ENCODE data around the gene IFT20. TPM values are rescaled to one million over a fixed set of nuclear protein-coding genes. Genes with fewer than 3 reads are reported as not detected.

The IFT20 gene
- total and polyA plus RNA-seq, 2 donors (not counting 3 experiments of a cell fraction or from before 2014, with no cell fraction given), result 26.5 to 45.0 TPM

DNA sequence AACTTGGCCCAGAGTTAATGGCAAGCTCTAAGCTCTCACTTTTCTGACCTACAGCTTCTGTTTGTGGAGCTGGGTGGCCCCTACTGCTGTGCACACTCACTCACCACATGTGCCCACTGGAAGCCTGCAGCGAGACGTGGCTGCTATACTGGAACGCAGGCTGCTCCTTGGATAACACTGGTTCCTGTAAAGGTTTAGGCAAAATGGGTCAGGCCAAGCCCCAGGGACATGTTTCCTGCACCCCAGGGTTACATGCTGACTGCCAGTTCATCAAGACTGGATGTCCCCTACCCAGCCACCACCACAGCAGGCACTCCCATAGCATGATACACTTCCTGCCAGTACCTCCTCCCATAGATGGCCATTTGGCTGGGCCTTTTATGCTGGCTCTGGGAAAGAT is 13.7 kb upstream of the IFT20 start:
- no peak for DNase-seq (ENCODE audit: low read depth, low spot score)
- Histone ChIP-seq H3K9ac (replicated peaks; ENCODE audit: extremely low read depth, insufficient read depth, low read length) (no peak overlapping the region), H2AFZ (ENCODE audit: low read depth, low read length) (no peak overlapping the region), H3K27me3 (ENCODE audit: control insufficient read depth in 2 of 2, insufficient read depth in 2 of 2, low read length in 2 of 2) (no peaks in the 10 kb centered on the region), H3K4me1 (ENCODE audit: control insufficient read depth, extremely low read depth, insufficient read depth, low read length) (peaks cover 32% of the 10 kb centered on the region), H3K36me3 (ENCODE audit: control insufficient read depth in 2 of 2, extremely low read depth in 1 of 2, insufficient read depth in 2 of 2, low read length in 2 of 2) (peaks cover 20 to 36% of the 10 kb centered on the region in 2 experiments), H4K20me1 (replicated peaks; ENCODE audit: control insufficient read depth, extremely low read depth, insufficient read depth, low read length) (no peaks in the 10 kb centered on the region), H3K9me1 (replicated peaks; ENCODE audit: control insufficient read depth, extremely low read depth, insufficient read depth, low read length) (no peaks in the 10 kb centered on the region), H3K27ac (ENCODE audit: insufficient read depth, low read depth, low read length) (no peak overlapping the region), H3K9me3 (replicated peaks; ENCODE audit: control insufficient read depth, insufficient read depth, low read length) (no peaks in the 10 kb centered on the region), H3K4me3 (replicated peaks in 1 of 3; ENCODE audit: insufficient read depth in 1 of 3, low read depth in 1 of 3, low read length in 3 of 3) (no peak overlapping the region), H3K4me2 (ENCODE audit: insufficient read depth, low read length) (no peak overlapping the region), H3K79me2 (ENCODE audit: control insufficient read depth, insufficient read depth, low read length) (no peaks in the 10 kb centered on the region)
- ChIA-PET CTCF (interaction anchor here (0.9 to 3.5 kb wide), 2 partner anchors 7 to 544 kb away, joined by 3 to 23 read pairs; partner anchors contain the start of gene POLDIP2), POLR2A (no interaction called here)
- dilution Hi-C loops (cut with MboI; ENCODE audit: extremely low pct_ligation_motif_present, low sequenced_read_pairs), result no loop called here
- FAIRE-seq, result no peak
- BruUV-seq (replicated peaks), result no TSS peak
- intact Hi-C loops (cut with micrococcal nuclease), result no loop called here
- TF ChIP-seq, protein P1, sequence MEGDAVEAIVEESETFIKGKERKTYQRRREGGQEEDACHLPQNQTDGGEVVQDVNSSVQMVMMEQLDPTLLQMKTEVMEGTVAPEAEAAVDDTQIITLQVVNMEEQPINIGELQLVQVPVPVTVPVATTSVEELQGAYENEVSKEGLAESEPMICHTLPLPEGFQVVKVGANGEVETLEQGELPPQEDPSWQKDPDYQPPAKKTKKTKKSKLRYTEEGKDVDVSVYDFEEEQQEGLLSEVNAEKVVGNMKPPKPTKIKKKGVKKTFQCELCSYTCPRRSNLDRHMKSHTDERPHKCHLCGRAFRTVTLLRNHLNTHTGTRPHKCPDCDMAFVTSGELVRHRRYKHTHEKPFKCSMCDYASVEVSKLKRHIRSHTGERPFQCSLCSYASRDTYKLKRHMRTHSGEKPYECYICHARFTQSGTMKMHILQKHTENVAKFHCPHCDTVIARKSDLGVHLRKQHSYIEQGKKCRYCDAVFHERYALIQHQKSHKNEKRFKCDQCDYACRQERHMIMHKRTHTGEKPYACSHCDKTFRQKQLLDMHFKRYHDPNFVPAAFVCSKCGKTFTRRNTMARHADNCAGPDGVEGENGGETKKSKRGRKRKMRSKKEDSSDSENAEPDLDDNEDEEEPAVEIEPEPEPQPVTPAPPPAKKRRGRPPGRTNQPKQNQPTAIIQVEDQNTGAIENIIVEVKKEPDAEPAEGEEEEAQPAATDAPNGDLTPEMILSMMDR (IDR thresholded peaks at IDR 0.05; ENCODE audit: extremely low read depth in 1 of 2, insufficient read depth in 1 of 2, low read depth in 1 of 2, low read length in 2 of 2), result no peak
- TF ChIP-seq POLR2A (IDR thresholded peaks at IDR 0.05; ENCODE audit: low read depth, low read length), result peak; percentile 12

DNA sequence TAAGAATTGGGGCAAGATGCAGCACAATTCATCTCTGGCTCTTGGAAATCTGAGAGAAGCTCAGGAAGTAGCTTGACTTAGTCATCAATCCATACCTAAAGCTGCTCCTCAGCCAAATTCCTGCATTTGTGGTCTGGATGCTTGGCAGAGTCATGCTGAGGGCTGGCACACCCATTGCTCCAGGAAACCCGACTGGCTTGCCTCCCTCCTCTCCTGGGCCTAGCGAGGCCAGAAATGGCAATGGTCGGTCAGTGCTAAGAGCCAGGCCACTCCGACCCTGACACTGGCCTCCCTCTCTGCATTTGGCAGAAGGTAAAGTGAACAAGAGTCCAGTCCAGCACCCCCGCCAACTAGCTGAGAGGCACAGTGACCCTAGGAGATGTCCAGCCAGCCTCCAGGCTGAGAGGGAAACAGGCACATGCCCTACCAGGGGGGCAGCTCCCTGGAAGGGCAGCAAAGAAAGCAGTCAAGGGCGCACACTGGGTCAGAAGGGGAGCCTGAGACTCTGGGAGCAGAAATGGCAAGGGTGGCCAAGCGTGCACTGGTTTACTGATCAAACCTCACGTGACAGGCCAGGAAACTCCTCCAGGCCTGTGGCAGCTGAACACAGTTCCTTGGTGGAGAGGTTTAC is 12.1 kb upstream of the IFT20 start:
- H4K20me1 ChIP-seq (replicated peaks; ENCODE audit: control insufficient read depth, extremely low read depth, insufficient read depth, low read length), result no peaks in the 10 kb centered on the region
- H2AFZ ChIP-seq (ENCODE audit: low read depth, low read length), result no peak overlapping the region
- peak overlapping the region; percentile 39 for H3K4me2 ChIP-seq (ENCODE audit: insufficient read depth, low read length)
- peak overlapping the region; percentile 60 for H3K9ac ChIP-seq (replicated peaks; ENCODE audit: extremely low read depth, insufficient read depth, low read length)
- TSS peak; percentile 29 for BruUV-seq (replicated peaks)
- peaks cover 22 to 38% of the 10 kb centered on the region in 2 experiments for H3K36me3 ChIP-seq (ENCODE audit: control insufficient read depth in 2 of 2, extremely low read depth in 1 of 2, insufficient read depth in 2 of 2, low read length in 2 of 2)
- FAIRE-seq (peak; percentile 97), DNase-seq (ENCODE audit: low read depth, low spot score) (no peak)
- TF ChIP-seq POLR2A (IDR thresholded peaks at IDR 0.05; ENCODE audit: low read depth, low read length) (peak; percentile 53), JUN (IDR thresholded peaks at IDR 0.05; ENCODE audit: borderline replicate concordance, insufficient read depth, insufficient read length, low read depth) (peak; percentile 35), FOS (IDR thresholded peaks at IDR 0.05; ENCODE audit: borderline replicate concordance, insufficient read depth, low read length) (peak; percentile 51)
- TF ChIP-seq, protein P1 (IDR thresholded peaks at IDR 0.05; ENCODE audit: extremely low read depth in 1 of 2, insufficient read depth in 1 of 2, low read depth in 1 of 2, low read length in 2 of 2), result no peak
- H3K27me3 ChIP-seq (ENCODE audit: control insufficient read depth in 2 of 2, insufficient read depth in 2 of 2, low read length in 2 of 2), result no peaks in the 10 kb centered on the region
- dilution Hi-C loops (cut with MboI; ENCODE audit: extremely low pct_ligation_motif_present, low sequenced_read_pairs), result no loop called here
- H3K4me1 ChIP-seq (ENCODE audit: control insufficient read depth, extremely low read depth, insufficient read depth, low read length), result peaks cover 32% of the 10 kb centered on the region
- no peak overlapping the region for H3K4me3 ChIP-seq (replicated peaks in 1 of 3; ENCODE audit: insufficient read depth in 1 of 3, low read depth in 1 of 3, low read length in 3 of 3)
- POLR2A ChIA-PET, result interaction anchor here (1.3 to 3.3 kb wide), 3 partner anchors 10 to 23 kb away, joined by 4 to 34 read pairs (median 13); partner anchors contain the start of genes IFT20, POLDIP2, SARM1 and TNFAIP1
- H3K79me2 ChIP-seq (ENCODE audit: control insufficient read depth, insufficient read depth, low read length), result no peaks in the 10 kb centered on the region
- CTCF ChIA-PET, result interaction anchor here (0.9 to 3.9 kb wide), 11 partner anchors 9 to 587 kb away, joined by 3 to 31 read pairs (median 9); partner anchors contain the start of genes IFT20, LYRM9, POLDIP2 and TNFAIP1
- H3K9me1 ChIP-seq (replicated peaks; ENCODE audit: control insufficient read depth, extremely low read depth, insufficient read depth, low read length), result no peaks in the 10 kb centered on the region
- H3K27ac ChIP-seq (ENCODE audit: insufficient read depth, low read depth, low read length), result peak overlapping the region; percentile 88
- intact Hi-C loops (cut with micrococcal nuclease), result loop anchor here (1.0 to 2.0 kb wide), 6 partner anchors 9 to 542 kb away; partner anchors contain the start of genes LYRM9 and TMEM97
- H3K9me3 ChIP-seq (replicated peaks; ENCODE audit: control insufficient read depth, insufficient read depth, low read length), result no peaks in the 10 kb centered on the region

Measured in endothelial cell of umbilical vein (primary cell).